ENCODE measurements around the gene SLA2.

- no peak for TF ChIP-seq POLR2AphosphoS5 (IDR thresholded peaks at IDR 0.05; ENCODE audit: low read depth, low read length)
- TF ChIP-seq SIN3A (IDR thresholded peaks at IDR 0.05; ENCODE audit: borderline replicate concordance, insufficient read depth, low read length) = no peak
Measured at GRCh38 chr20:36569847-36570429, 76.1 kb downstream of the SLA2 start.

Measured in PFSK-1 (cell line).